Testis (tissue), 3 donors: ENCODE measurements around the gene ARHGAP27. TPM values are rescaled to one million over a fixed set of nuclear protein-coding genes. Genes with fewer than 3 reads are reported as not detected.

Experiments used
- DNase-seq: peaks from one replicate; pipeline ENCODE4 v3.0.0-alpha.2; 2019
- H3K27ac ChIP-seq, 2 donors: fragments of 200-600 bp; sonication (generic); one replicate each; pipeline ENCODE4 v1.5.1; 2019
- H3K27me3 ChIP-seq: fragments of 200-600 bp; sonication (generic); one replicate; pipeline ENCODE4 v1.5.1; 2019
- H3K36me3 ChIP-seq: fragments of 200-600 bp; sonication (generic); one replicate; pipeline ENCODE4 v1.5.1; 2017; ENCODE audit warnings: low read depth; ENCODE audit errors: missing control alignments
- H3K4me1 ChIP-seq: fragments of 200-600 bp; sonication (generic); one replicate; pipeline ENCODE4 v1.5.1; 2019
- H3K4me3 ChIP-seq, 2 donors: fragments of 200-600 bp; sonication (generic); one replicate each; pipeline ENCODE4 v1.5.1; 2017 to 2019
- H3K9me3 ChIP-seq: fragments of 200-600 bp; sonication (generic); one replicate; pipeline ENCODE4 v1.5.1; 2017
- CTCF ChIP-seq, 3 experiments: fragments of 450-650 bp in 2 of 3; fragments of 200-600 bp in 1 of 3; sonication (generic) in 1 of 3; IDR thresholded peaks; one replicate each; pipeline ENCODE4 v1.5.1; 2016 to 2019; ENCODE audit warnings: antibody characterized with exemption in 3 of 3, mild to moderate bottlenecking in 2 of 3, moderate library complexity in 1 of 3
- POLR2A ChIP-seq: fragments of 450-650 bp; IDR thresholded peaks from one replicate; pipeline ENCODE4 v1.6.1; 2017; ENCODE audit warnings: antibody characterized with exemption, mild to moderate bottlenecking, moderate library complexity
- WGBS, 2 donors: methylation state at CpG; one replicate each; pipeline ENCODE4 v1.1.5; 2018; 5-methylcytosine and 5-hydroxymethylcytosine counted together
- intact Hi-C: fragments of 100-400 bp; cut with DNase I; formaldehyde crosslinking; loops from one replicate; pipeline ENCODE4 v1.15.1; 2023; ENCODE audit warnings: low total_unique reads
- polyA plus RNA-seq: library from polyadenylated mRNA; stranded (reverse); fragments of 350-450 nt; fragmentation: Illumina TruSeq; extraction: RNeasy Lipid Tissue Mini Kit (QIAGEN cat#74804); gene quantifications from one replicate; pipeline ENCODE4 v1.2.3, GENCODE V29; 2014; ENCODE audit warnings: low read depth, low replicate concordance; ENCODE audit not compliant: insufficient read depth
- total RNA-seq, 2 donors: library from RNA; depleted of rRNA; stranded (reverse); fragments of >200 nt; gene quantifications; one replicate each; pipeline ENCODE4 v1.2.3, GENCODE V29; 2016

ARHGAP27 gene
- total and polyA plus RNA-seq, 3 donors from 2014 or later, result 17.7 to 22.8 (median 21.4) TPM

GRCh38 chr17:45355087-45355486 is 77.6 kb downstream of the ARHGAP27 start:
- Histone ChIP-seq H3K4me3 (no peak overlapping the region), H3K9me3 (no peaks in the 10 kb centered on the region), H3K4me1 (no peaks in the 10 kb centered on the region), H3K36me3 (no peaks in the 10 kb centered on the region), H3K27ac (no peak overlapping the region), H3K27me3 (no peaks in the 10 kb centered on the region)
- TF ChIP-seq CTCF (IDR thresholded peaks at IDR 0.05) (no peak), POLR2A (no peak)
- 73 to 75% methylated on average over 2 of the region's 2 CpGs for WGBS, 2 donors
- intact Hi-C loops, result no loop called here
- DNase-seq, result no peak

GRCh38 chr17:45353043-45353442 is 79.6 kb downstream of the ARHGAP27 start:
- 88 to 89% methylated on average over 4 of the region's 4 CpGs for WGBS, 2 donors
- Histone ChIP-seq H3K27ac (no peak overlapping the region), H3K4me3 (no peak overlapping the region), H3K27me3 (no peaks in the 10 kb centered on the region), H3K9me3 (no peaks in the 10 kb centered on the region), H3K4me1 (no peaks in the 10 kb centered on the region), H3K36me3 (no peaks in the 10 kb centered on the region)
- no peak for DNase-seq
- intact Hi-C loops, result no loop called here
- TF ChIP-seq POLR2A (no peak), CTCF (IDR thresholded peaks at IDR 0.05) (no peak)

GRCh38 chr17:45351831-45352230 is 80.8 kb downstream of the ARHGAP27 start:
- TF ChIP-seq POLR2A, result no peak
- TF ChIP-seq CTCF (IDR thresholded peaks at IDR 0.05), result no peak
- intact Hi-C loops, result no loop called here
- Histone ChIP-seq H3K4me1 (no peaks in the 10 kb centered on the region), H3K27ac (no peak overlapping the region), H3K9me3 (no peaks in the 10 kb centered on the region), H3K27me3 (no peaks in the 10 kb centered on the region), H3K4me3 (no peak overlapping the region), H3K36me3 (no peaks in the 10 kb centered on the region)
- DNase-seq, result no peak
- 90 to 96% methylated on average over 2 of the region's 2 CpGs for WGBS, 2 donors

GRCh38 chr17:45347444-45347843 is 85.2 kb downstream of the ARHGAP27 start:
- TF ChIP-seq POLR2A, result no peak
- TF ChIP-seq CTCF (IDR thresholded peaks at IDR 0.05), result no peak
- intact Hi-C loops, result no loop called here
- Histone ChIP-seq H3K27me3 (no peaks in the 10 kb centered on the region), H3K4me3 (no peak overlapping the region), H3K36me3 (no peaks in the 10 kb centered on the region), H3K27ac (no peak overlapping the region), H3K9me3 (no peaks in the 10 kb centered on the region), H3K4me1 (peaks cover 14% of the 10 kb centered on the region)
- DNase-seq, result no peak
- 75 to 87% methylated on average over 3 to 6 of the region's 6 CpGs for WGBS, 2 donors

GRCh38 chr17:45346216-45347015 is 86.3 kb downstream of the ARHGAP27 start:
- DNase-seq, result peak; percentile 17
- Histone ChIP-seq H3K27me3 (no peaks in the 10 kb centered on the region), H3K27ac (no peak overlapping the region), H3K36me3 (no peaks in the 10 kb centered on the region), H3K4me1 (peaks cover 17% of the 10 kb centered on the region), H3K9me3 (no peaks in the 10 kb centered on the region), H3K4me3 (no peak overlapping the region)
- no peak for TF ChIP-seq POLR2A
- TF ChIP-seq CTCF (IDR thresholded peaks at IDR 0.05), result no peak
- intact Hi-C loops, result no loop called here
- WGBS, 2 donors, result 74 to 78% methylated on average over 12 to 13 of the region's 13 CpGs
